SIG-M5 (cell line): Measurements from ENCODE around the gene PLEKHG4B.

ENCODE experiments used
- DNase-seq: peaks from one replicate; lab custom pipeline; 2025; lab: John Stamatoyannopoulos, UW

PLEKHG4B gene

DNA sequence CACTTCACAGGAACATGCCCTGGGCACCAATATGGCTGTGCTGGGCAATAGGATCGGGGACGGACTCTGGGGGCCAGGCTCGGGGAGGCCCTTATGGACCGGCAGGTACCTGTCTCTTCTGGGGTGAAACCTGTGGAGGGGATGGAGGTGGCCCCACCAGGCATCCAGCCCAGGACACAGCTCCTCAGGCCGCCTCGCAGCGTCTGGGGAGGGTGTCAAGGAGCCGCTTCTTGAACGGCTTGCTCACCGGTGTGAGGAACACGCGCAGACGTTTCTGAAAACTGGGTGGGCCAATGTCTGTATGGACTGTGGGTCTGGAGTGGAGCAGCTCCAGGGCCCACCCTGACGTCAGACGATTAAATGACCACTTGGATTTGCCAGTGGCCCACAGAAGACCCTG, 45.8 kb downstream of the PLEKHG4B start:
- DNase-seq, result no peak

DNA sequence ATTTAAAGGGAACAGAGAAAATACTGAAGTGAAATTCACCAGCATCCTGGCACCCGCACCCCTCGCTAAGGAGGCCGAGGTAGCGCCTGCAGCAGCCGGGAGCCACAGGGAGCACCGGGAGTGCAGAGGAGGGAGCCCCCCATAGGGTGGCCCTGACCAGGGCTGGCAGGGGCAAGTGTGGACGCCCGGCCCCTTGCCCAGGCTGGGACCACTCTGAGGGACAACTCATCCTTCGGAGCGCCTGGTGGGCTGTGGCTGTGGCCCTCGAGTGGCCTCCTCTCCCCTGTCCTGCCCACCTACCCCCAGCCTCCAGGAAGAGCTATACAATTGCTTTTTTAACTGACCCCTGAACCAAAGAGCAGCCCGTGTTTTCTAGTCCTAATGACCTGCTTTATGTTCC, 47.0 kb downstream of the PLEKHG4B start:
- no peak for DNase-seq

DNA sequence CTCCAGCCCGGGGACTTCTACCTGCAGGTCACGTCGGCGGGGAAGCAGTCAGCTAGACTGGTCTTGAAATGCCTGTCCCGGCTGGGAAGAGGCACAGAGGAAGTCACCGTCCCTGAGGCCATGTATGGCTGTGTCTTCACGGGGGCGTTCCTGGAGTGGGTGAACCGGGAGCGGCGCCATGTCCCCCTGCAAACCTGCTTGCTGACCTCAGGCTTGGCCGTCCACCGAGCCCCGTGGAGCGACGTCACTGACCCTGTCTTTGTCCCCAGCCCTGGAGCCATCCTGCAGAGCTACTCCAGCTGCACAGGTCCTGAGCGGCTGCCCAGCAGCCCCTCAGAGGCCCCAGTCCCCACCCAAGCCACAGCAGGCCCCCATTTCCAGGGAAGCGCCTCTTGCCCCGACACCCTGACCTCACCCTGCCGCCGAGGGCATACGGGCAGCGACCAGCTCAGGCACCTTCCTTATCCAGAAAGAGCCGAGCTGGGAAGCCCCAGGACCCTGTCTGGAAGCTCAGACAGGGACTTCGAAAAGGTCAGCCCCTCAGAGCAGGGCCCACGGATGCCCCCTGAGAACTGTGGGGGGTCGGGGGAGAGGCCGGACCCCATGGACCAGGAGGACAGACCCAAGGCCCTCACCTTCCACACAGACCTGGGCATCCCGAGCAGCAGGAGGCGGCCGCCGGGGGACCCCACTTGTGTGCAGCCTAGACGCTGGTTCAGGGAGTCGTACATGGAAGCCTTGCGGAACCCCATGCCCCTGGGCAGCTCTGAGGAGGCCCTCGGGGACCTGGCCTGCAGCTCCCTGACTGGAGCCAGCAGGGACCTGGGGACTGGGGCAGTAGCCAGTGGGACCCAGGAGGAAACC, 47.8 kb downstream of the PLEKHG4B start:
- DNase-seq, result no peak

DNA sequence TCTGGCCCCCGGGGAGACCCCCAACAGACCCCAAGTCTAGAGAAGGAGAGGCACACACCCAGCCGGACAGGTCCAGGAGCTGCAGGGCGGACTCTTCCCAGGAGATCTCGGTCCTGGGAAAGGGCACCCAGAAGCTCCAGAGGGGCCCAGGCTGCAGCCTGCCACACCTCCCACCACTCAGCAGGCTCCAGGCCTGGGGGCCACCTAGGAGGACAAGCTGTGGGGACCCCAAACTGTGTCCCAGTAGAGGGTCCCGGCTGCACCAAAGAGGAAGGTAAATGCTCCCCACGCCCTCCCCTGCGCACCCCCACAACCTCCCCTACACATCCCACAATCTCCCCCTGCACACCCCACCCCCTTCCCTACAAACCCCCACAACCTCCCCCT, 48.5 kb downstream of the PLEKHG4B start:
- DNase-seq, result no peak

DNA sequence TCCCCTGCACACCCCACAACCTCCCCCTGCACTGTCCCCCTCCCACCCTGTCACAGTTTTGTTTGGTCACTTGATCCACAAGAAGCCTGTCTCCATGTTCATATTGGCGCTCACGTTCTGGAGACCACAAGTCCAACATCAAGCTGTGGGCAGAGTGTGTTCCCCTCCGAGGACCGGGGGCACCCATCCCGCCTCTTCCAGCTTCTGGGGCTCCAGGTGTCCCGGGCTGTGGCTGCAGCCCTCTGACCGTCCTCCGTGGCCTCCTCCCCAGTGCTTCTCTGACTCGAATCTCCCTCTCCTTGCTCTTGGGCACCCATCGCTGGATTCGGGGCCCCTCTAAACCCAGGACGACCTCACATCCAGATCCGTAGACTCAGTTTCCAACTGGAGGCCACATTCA, 49.2 kb downstream of the PLEKHG4B start:
- no peak for DNase-seq

DNA sequence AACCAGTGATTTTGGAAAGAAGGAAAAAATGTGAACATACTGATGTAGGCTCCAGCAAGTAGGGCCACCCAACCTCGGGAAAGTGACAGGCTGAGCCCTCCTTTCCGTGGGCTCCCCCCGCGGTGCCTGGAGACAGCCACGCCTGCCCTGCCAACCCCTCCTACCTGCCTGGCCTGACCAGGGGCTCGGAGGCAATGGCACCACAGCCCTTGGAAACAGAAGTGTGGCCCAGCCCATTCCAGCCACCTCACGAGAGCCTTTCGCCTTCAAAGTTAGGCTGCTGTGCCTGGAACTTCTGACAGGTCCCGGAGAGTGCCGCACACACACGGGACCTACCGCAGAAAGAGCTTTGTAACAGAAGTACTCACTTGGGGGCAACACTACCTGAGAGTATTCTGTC, 49.8 kb downstream of the PLEKHG4B start:
- no peak for DNase-seq

DNA sequence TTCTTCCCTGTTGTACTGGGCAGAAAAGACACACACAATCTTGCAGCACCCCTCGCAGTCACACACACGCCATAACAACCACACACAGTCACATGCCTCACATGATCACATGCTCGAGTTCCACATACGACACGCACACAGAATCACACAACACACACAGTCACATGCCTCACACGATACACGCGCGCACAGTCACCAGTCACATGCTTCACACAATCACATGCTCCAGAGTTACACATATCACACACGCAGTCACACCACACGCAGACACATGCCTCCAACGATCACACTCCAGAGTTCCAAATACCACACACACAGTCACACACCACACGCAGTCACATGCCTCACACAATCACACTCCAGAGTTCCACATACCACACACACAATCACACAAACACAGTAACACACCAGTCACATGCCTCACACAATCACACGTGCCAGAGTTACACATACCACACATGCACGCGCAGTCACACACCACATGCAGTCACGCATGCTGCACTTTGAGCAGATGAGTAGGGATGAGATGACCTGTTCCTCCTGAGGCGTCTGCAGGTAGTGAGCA, 50.4 kb downstream of the PLEKHG4B start:
- DNase-seq, result no peak

DNA sequence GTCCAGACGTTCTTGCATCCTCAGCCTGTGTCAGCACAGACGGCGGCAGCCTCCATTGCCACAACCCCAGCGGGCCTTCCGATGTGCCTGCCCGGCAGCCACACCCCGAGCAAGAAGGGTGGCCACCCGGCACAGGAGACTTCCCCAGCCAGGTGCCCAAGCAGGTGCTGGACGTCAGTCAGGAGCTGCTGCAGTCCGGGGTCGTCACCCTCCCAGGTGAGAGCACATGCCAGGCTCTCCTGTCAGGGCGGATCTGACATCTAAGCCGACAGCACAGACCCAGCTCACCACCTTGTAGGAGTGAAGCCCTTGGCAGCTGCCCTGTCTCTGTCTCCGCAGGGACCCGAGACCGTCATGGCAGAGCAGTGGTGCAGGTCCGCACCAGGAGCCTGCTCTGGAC, 51.1 kb downstream of the PLEKHG4B start:
- DNase-seq, result no peak

DNA sequence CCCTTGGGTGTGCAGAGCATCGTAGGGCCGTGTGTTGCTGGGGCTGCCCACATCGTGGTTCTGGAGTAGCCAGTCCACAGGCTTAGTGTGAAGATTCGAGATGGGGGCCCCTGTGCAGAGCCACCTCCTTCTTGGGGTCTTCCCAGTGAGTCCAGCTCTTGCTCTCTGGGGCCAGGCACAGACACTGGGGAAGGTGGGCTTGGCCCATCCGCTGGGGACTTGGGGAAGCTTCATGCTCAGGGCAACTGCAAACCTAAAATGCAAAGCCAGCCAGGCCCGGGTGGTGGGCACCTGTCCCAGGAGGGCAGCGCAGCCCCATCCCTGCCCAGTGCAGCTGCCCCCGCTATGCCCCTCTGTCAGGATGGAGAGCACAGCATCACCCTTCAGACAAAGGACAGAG, 53.0 kb downstream of the PLEKHG4B start:
- no peak for DNase-seq

DNA sequence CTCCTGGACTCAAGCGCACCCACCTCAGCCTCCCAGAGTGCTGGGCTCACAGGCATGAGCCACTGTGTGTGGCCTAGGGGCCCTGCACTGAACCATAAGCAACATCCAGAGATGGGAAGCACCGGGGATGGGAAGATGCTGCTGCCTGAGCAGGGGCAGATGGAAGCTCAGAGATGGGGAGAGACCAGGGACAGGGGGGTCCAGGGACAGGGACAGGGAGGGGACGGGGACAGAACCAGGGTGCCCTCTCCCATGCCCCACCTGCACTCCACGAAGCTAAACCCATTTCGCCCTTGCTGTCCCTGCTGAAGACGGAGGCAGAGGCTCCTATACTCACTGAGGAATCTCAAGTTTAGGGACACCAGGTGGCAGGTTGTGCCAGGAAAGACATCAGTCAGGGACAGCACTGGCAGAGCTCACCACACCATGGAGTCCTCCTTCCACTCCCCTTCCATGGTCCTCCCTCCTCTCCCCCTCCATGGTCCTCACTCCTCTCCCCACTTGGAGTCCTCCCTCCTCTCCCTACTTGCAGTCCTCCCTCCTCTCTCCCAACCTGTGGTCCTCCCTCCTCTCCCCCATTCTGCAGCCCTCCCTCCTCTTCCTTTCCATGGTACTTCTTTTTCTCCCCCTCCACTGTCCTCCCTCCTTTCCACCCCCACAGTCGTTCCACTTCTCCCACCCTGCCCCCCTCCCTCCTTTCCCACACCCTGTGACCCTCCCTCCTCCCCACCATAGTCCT, 53.8 kb downstream of the PLEKHG4B start:
- no peak for DNase-seq

DNA sequence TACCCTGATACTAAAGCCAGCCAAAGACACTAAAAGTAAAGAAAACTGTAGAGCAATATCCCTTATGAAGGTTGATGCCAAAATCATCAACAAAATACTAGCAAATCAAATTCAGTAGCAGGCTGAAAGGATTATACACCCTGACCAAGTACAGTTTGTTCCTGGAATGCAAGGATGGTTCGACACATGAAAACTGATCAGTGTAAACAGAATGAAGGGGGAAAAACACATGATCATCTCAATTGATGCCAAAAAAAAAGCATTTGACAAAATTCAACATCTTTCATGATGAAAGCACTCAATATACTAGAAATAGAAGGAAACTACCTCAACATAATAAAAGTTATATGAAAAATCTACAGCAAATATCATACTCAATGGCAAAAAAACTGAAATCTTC, 55.8 kb downstream of the PLEKHG4B start:
- no peak for DNase-seq

DNA sequence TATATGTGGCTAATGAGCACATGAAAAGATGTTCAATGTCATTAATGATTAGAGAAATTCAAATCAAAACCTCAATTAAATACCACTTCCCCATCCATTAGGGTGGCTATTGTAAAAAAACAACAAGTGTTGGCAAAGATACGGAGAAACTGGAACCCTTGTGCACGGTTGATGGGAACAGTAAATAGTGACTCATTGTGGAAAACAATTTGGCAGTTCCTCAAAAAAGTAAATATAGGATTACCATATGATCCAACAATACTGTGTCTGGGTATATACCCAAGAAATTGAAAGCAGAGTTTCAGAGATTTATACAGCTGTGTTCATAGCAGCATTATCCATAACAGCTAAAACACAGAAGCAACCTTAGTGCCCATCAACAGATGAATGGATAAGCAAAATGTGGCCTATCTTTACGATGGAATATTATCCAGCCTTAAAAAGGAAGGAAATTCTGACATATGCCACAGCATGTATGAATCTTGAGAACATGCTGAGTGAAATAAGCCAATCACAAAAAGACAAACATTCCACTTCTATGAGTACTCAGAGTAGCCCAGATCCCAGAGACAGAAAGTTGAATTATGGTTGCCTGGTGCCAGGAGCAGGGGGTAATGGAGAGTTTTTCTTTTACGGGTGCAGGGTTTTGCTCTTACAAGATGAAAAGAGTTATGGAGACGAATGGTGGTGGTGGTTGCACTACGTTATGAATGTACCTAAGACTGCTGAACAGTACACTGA, 57.9 kb downstream of the PLEKHG4B start:
- no peak for DNase-seq

DNA sequence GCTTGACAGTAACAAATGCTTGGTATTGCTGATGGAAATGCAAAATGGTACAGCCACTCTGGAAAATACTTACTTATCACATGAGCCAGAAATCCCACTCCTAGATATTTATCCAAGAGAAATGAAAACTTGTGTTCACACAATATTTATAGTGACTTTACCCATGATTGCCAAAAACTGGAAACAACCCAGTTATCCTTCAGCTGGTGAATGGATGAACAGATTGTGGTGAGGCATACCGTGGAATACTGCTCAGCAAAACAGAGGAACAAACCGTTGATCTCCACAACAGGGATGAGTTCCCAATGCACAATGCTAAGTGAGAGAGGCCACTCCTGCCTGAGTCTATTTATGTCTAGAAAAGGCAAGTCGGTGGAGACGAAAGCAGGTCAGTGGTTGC, 58.8 kb downstream of the PLEKHG4B start:
- DNase-seq, result no peak

DNA sequence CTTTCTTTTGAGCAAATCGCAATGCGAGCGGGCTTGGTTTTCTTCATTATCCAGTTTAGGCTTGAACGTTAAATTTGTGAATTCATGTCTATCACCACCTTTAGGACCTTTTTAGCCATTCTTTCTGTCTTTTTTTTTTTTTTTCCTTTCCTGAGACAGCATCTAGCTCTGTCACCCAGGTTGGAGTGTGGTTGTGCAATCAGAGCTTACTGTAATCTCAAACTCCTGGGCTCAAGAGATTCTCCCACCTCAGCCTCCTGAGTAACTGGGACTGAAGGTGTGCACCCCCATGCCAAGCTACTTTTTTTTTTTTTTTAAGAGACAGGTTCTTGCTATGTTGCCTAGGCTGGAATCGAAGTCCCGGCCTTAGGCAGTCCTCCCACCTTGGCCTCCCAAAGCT, 60.1 kb downstream of the PLEKHG4B start:
- DNase-seq, result no peak

DNA sequence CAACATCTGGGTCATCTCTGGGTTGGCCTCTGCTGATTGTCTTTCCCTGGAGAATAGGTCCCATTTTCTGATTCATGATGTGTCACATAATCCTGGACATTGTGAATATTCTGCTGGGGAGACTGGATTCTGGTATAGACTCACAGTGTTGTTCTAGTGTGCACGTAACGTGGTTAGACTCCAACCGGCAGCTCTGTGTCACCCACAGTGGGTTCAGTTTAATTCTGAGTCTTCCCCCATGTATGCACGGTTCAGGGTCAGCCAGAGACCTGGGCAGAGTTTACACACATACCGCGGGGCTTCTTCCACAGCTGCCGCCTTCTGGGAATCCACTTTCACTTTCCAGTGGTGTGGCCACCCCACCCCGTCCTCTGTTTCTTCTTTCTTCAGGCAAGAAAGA, 61.3 kb downstream of the PLEKHG4B start:
- no peak for DNase-seq

DNA sequence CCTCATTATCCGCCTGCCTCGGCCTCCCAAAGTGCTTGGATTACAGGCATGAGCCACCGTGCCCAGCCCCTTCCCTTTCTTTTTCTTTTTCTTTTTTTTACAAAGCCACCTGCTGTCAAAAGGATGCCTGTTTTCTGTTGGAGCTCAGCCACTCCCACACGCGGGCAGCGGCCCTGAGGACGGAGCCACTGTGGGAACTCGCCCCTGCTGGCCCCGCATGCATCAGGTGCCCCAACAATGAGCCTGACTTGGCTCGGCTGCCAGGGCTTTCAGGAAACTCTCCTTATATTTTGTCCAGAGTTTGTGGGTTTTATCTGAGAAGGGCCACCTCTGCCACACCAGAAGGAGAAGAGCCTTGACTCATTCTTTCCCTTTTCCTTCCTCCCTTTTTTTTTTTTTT, 62.3 kb downstream of the PLEKHG4B start:
- DNase-seq, result no peak

DNA sequence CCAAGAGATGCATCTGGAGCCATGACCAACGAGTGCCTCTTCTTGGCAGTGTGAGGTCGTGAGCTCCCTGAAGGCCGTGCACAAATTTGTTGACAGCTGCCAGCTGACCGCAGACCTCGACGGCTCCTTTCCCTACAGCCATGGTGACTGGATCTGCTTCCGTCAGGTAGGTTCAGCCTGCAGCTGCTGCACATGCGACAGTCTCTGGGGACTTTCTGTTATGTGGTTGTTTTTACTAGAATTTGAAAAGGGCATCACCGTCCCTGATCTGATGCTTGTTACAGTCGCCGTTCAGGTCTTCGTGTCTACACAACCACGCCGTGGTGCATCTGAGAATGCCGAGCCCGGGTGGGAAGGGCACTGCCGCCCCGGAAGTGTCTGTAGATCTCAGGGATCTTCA, 62.9 kb downstream of the PLEKHG4B start:
- no peak for DNase-seq

DNA sequence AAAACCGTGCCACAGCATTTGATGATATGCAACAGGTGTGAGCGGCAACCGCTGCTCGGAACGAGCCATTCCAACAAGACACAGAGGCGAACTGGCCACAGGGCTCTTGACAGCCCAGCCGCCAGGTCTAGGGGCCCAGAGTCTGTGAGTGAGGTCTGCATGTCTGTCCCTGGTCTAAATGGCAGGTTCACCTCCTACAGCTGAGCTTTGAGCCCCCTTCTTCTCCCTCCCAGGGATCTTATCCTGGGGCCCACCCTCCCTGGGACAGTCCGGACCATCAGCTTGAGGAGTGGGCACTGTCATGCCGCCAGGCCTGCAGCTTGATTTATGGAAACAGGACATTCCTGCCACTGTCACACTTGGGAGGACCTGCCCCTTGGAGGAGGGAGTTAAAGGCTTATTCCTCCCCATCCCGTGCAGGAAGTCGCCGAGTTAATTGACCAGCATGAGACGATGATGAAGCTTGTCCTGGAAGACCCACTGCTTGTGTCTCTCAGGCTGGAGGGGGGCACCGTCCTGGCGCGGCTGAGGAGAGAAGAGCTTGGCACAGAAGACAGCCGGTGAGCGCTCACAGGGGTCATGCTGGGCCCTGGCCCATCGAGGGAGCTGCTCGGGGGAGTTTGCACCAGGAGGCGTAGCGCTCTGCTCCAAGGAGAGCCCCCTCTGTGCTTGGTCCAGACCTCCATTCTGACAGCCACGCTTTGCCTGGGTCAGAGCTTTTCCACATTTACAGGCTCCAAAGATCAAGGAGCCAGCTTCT, 63.9 kb downstream of the PLEKHG4B start:
- no peak for DNase-seq

DNA sequence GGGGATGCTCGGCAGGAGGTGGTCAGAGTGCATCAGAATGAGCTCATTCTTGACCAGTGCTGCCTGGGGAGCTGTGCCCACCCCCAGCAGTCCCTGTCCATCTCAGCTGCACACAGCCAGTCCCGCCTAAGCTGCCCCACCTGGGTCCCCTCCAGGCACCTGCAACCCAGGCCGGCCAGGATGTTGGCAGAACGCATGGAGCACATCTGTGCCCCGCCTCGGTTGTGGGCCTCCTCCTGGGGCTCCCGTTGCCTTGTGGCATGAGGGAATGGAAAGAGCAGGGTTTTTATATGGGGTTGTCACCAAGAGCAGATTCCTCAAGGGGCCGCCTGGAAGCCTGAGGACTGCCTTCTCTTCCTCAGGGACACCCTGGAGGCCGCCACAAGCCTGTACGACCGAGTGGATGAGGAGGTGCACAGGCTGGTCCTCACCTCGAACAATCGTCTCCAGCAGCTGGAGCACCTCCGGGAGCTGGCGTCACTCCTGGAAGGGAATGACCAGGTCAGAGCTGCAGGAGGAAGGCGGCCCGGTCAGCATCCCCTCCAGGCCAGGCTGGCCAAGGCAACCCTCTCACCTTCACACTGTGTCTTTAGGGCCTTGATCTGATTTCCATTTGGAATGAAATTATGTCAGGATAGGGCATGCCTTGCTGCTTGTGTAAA, 64.6 kb downstream of the PLEKHG4B start:
- no peak for DNase-seq

DNA sequence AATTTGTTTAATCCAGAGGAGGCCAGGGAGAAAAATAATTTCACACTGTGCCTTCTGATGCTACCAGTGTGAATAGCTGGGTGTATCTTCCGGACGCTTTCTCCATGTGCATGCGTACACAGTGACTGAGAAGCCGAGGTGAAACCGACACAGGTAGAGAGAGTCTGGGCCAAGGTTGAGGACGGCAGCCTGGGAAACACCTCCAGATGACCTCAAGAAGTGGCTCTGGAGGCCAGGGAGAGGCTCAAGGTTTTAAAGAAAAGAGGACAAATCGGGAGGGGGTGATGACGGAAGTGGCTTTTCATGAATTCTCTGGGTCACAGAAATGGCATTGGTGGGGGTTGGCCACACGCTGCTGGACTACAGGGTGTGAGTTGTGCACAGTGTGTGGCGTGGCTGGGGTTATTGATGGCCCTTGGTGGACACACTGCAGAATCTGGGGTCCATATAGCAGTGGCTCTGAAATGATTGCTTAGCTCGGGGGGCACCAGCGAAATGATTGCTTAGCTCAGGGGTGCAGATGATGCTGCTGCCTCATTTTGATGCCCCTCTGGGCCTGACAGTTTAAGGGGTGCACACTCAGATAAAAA, 65.3 kb downstream of the PLEKHG4B start:
- DNase-seq, result no peak

DNA sequence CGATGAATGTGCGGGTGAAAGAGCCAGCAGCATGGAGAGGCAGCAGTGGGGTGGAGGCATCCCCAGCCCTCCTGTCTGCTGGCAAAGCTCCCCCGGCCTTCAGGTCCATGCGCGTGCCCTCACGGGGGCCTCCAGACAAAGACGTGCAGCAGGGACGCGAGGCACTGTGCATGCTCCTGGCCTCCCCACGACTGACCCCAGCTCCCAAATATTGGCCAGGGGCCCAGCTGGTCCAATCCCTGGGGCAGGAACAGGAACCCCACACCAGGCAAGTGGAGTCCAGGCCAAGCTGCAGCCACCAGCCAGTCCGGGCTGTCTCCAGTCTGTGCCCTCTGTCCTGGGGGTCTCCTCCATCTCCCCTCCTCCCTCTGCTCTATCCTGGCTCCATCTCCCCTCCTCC, 65.8 kb downstream of the PLEKHG4B start:
- no peak for DNase-seq
